GM08714 (cell line): ENCODE measurements around the gene ASTN2.

Experiments used
- H3K4me3 ChIP-seq: fragments of 200-500 bp; sonication (Bioruptor generic); 2 replicates; pipeline ENCODE4 v1.5.1; 2014; ENCODE audit warnings: mild to moderate bottlenecking, low read length, inconsistent platforms
- ZNF274 ChIP-seq: IDR thresholded peaks from 2 replicates; pipeline ENCODE4 v1.6.1; 2012; ENCODE audit warnings: mild to moderate bottlenecking, low read depth, low read length

Gene ASTN2

GRCh38 chr9:117188394-117188793 lies 226.5 kb downstream of the ASTN2 start:
- H3K4me3 ChIP-seq: no peak overlapping the region
- no peak for TF ChIP-seq ZNF274

GRCh38 chr9:117187498-117187897 lies 227.4 kb downstream of the ASTN2 start:
- no peak for TF ChIP-seq ZNF274
- H3K4me3 ChIP-seq: no peak overlapping the region

GRCh38 chr9:117184173-117184572 lies 230.7 kb downstream of the ASTN2 start:
- TF ChIP-seq ZNF274: no peak
- H3K4me3 ChIP-seq: no peak overlapping the region

GRCh38 chr9:117182046-117182445 lies 232.8 kb downstream of the ASTN2 start:
- no peak for TF ChIP-seq ZNF274
- no peak overlapping the region for H3K4me3 ChIP-seq

GRCh38 chr9:117180896-117181445 lies 233.9 kb downstream of the ASTN2 start:
- H3K4me3 ChIP-seq: no peak overlapping the region
- TF ChIP-seq ZNF274: no peak

- no peak for TF ChIP-seq ZNF274
- H3K4me3 ChIP-seq: no peak overlapping the region
Observed at GRCh38 chr9:117178596-117179375, 236.1 kb downstream of the ASTN2 start.

- H3K4me3 ChIP-seq: no peak overlapping the region
- TF ChIP-seq ZNF274: no peak
Observed at GRCh38 chr9:117170567-117170966, 244.3 kb downstream of the ASTN2 start.

GRCh38 chr9:117169089-117169621 lies 245.7 kb downstream of the ASTN2 start:
- no peak overlapping the region for H3K4me3 ChIP-seq
- TF ChIP-seq ZNF274: no peak

GRCh38 chr9:117164512-117164911 lies 250.3 kb downstream of the ASTN2 start:
- H3K4me3 ChIP-seq: no peak overlapping the region
- no peak for TF ChIP-seq ZNF274

GRCh38 chr9:117160254-117160653 lies 254.6 kb downstream of the ASTN2 start:
- no peak overlapping the region for H3K4me3 ChIP-seq
- no peak for TF ChIP-seq ZNF274

- H3K4me3 ChIP-seq: no peak overlapping the region
- TF ChIP-seq ZNF274: no peak
Observed at GRCh38 chr9:117156771-117157535, 257.9 kb downstream of the ASTN2 start.

GRCh38 chr9:117156144-117156688 lies 258.6 kb downstream of the ASTN2 start:
- H3K4me3 ChIP-seq: no peak overlapping the region
- no peak for TF ChIP-seq ZNF274

- no peak for TF ChIP-seq ZNF274
- H3K4me3 ChIP-seq: no peak overlapping the region
Observed at GRCh38 chr9:117153021-117153420, 261.8 kb downstream of the ASTN2 start.

GRCh38 chr9:117151716-117152115 lies 263.1 kb downstream of the ASTN2 start:
- no peak overlapping the region for H3K4me3 ChIP-seq
- no peak for TF ChIP-seq ZNF274
